K562 (cell line): ENCODE data around the gene SLC9A7. TPM values are rescaled to one million over a fixed set of nuclear protein-coding genes. Genes with fewer than 3 reads are reported as not detected.

Experiments
- ATAC-seq: fragments of 200-7000 bp; cut with Tn5 transposase; 3 replicates; pipeline ENCODE4 v1.9.1; 2020; ENCODE audit warnings: moderate library complexity
- BruUV-seq: library from RNA; stranded (reverse); fragments of 400-500 nt; replicated peaks from 2 replicates; lab custom pipeline; 2021; lab: Mats Ljungman, UMichigan
- CTCF ChIA-PET: fragments of 300-600 bp; formaldehyde crosslinking; extraction: SDS; loops from one replicate; lab custom pipeline; 2021; ENCODE audit warnings: low intra/inter-chr PET ratio; lab: Yijun Ruan, JAX
- POLR2A ChIA-PET: fragments of 300-600, 350-650 bp; sonication (Branson Sonifier 250); formaldehyde crosslinking; extraction: SDS; loops from one replicate; lab custom pipeline; 2021; ENCODE audit warnings: antibody characterized with exemption, inconsistent platforms; lab: Yijun Ruan, JAX
- DNase-seq, 4 experiments: peaks; one replicate each; pipeline versions ENCODE4 v3.0.0 to v3.0.0-alpha.2; 2011 to 2018; ENCODE audit warnings: low spot score in 3 of 4, mixed read lengths in 3 of 4; ENCODE audit errors: extremely low read depth in 1 of 4
- FAIRE-seq: peaks from 2 replicates; lab custom pipeline; 2011; peaks lifted over from hg19 to GRCh38; lab: Jason Lieb, UNC
- H2AFZ ChIP-seq: 2 replicates; pipeline ENCODE4 v1.6.0; 2011; ENCODE audit warnings: low read depth, low read length, control low read depth, inconsistent platforms
- H3K27ac ChIP-seq: fragments of 200-600 bp; 3 replicates; pipeline ENCODE4 v1.8.0; 2011; ENCODE audit warnings: low read depth, mild to moderate bottlenecking, control low read depth, inconsistent platforms, low read length, moderate library complexity, mixed read lengths; ENCODE audit errors: extremely low read depth
- H3K27me3 ChIP-seq, 2 experiments: fragments of 300-600 bp in 1 of 2; 2 replicates in 1 of 2; 3 replicates in 1 of 2; pipeline versions ENCODE4 v1.6.0 to v1.8.0; 2011; ENCODE audit warnings: inconsistent platforms in 2 of 2, low read length in 2 of 2, mild to moderate bottlenecking in 1 of 2, mixed read lengths in 1 of 2, moderate library complexity in 1 of 2; ENCODE audit not compliant: control insufficient read depth in 2 of 2, insufficient read depth in 2 of 2
- H3K36me3 ChIP-seq: fragments of 300-600 bp; 3 replicates; pipeline ENCODE4 v1.8.0; 2011; ENCODE audit warnings: mild to moderate bottlenecking, low read length, inconsistent platforms; ENCODE audit not compliant: control insufficient read depth, insufficient read depth
- H3K4me1 ChIP-seq, 2 experiments: fragments of 200-600 bp in 1 of 2; replicated peaks in 1 of 2; 2 replicates in 1 of 2; 3 replicates in 1 of 2; pipeline versions ENCODE4 v1.5.1 to v1.8.0; 2011; ENCODE audit warnings: inconsistent platforms in 2 of 2, low read length in 2 of 2, mild to moderate bottlenecking in 1 of 2, mixed read lengths in 1 of 2, moderate library complexity in 1 of 2; ENCODE audit not compliant: control insufficient read depth in 2 of 2, insufficient read depth in 2 of 2
- H3K4me2 ChIP-seq: 2 replicates; pipeline ENCODE4 v1.6.1; 2011; ENCODE audit warnings: low read length, control low read depth, inconsistent platforms, mixed read lengths; ENCODE audit not compliant: insufficient read depth
- H3K4me3 ChIP-seq: fragments of 200-600 bp; sonication (generic), shearing (Covaris generic); 2 replicates; pipeline ENCODE4 v1.5.1; 2016; ENCODE audit warnings: control low read depth, inconsistent platforms
- H3K79me2 ChIP-seq: fragments of 200-600 bp; 3 replicates; pipeline ENCODE4 v1.8.0; 2011; ENCODE audit warnings: low read length, inconsistent platforms; ENCODE audit not compliant: control insufficient read depth, insufficient read depth
- H3K9ac ChIP-seq, 2 experiments: 2 replicates each; pipeline versions ENCODE4 v1.6.0 to v1.6.1; 2011; ENCODE audit warnings: low read depth in 2 of 2, low read length in 2 of 2, control low read depth in 1 of 2, inconsistent platforms in 1 of 2, mild to moderate bottlenecking in 1 of 2, mixed read lengths in 1 of 2; ENCODE audit not compliant: insufficient read depth in 1 of 2
- H3K9me1 ChIP-seq: one replicate; pipeline ENCODE4 v1.6.0; 2011; ENCODE audit warnings: inconsistent platforms, mild to moderate bottlenecking, low read length, moderate library complexity; ENCODE audit not compliant: control insufficient read depth, insufficient read depth
- H3K9me3 ChIP-seq: replicated peaks from 2 replicates; pipeline ENCODE4 v1.5.1; 2011; ENCODE audit warnings: low read depth, low read length, inconsistent platforms; ENCODE audit not compliant: control insufficient read depth, insufficient read depth
- H4K20me1 ChIP-seq: replicated peaks from 2 replicates; pipeline ENCODE4 v1.6.1; 2011; ENCODE audit warnings: low read length, inconsistent platforms, mixed read lengths; ENCODE audit not compliant: control insufficient read depth, insufficient read depth
- ATF3 ChIP-seq, 2 experiments: fragments of 450-650 bp in 1 of 2; sonication (generic) in 1 of 2; formaldehyde crosslinking in 1 of 2; IDR thresholded peaks in 1 of 2; conservative IDR thresholded peaks in 1 of 2; 2 replicates each; pipeline versions ENCODE4 v1.6.1 to v1.8.1; 2016 to 2023; ENCODE audit warnings: mild to moderate bottlenecking in 2 of 2, moderate library complexity in 2 of 2, inconsistent platforms in 1 of 2, missing genetic modification reagents in 1 of 2
- BCL6 ChIP-seq: fragments of 250-450 bp; sonication (Bioruptor Pico); IDR thresholded peaks from 2 replicates; pipeline ENCODE4 v1.4.0; 2020
- BRF1 ChIP-seq: IDR thresholded peaks from 3 replicates; pipeline ENCODE4 v1.6.1; 2011; ENCODE audit warnings: borderline replicate concordance, mild to moderate bottlenecking; ENCODE audit not compliant: insufficient read length; ENCODE audit errors: extremely low read depth
- CHD2 ChIP-seq: IDR thresholded peaks from 2 replicates; pipeline ENCODE4 v1.6.1; 2011; ENCODE audit warnings: low read depth, low read length
- HOXB6 ChIP-seq: fragments of 250-450 bp; sonication (Bioruptor Pico); IDR thresholded peaks from 2 replicates; pipeline ENCODE4 v1.5.1; 2022; ENCODE audit warnings: mild to moderate bottlenecking, borderline replicate concordance
- IFI16 ChIP-seq: fragments of 250-450 bp; sonication (Bioruptor Pico); IDR thresholded peaks from 2 replicates; pipeline ENCODE4 v2.1.2; 2022; ENCODE audit warnings: mild to moderate bottlenecking, inconsistent platforms
- RAD51 ChIP-seq: fragments of 450-650 bp; IDR thresholded peaks from 2 replicates; pipeline ENCODE4 v1.7.1; 2016; ENCODE audit warnings: low read depth, mild to moderate bottlenecking, borderline replicate concordance
- RBM25 ChIP-seq: fragments of 200-400 bp; formaldehyde crosslinking; IDR thresholded peaks from 2 replicates; pipeline ENCODE4 v1.6.1; 2018; ENCODE audit warnings: low read length, low read depth, moderate library complexity; ENCODE audit not compliant: severe bottlenecking
- SMAD2 ChIP-seq: fragments of 150-350 bp; IDR thresholded peaks from 2 replicates; pipeline ENCODE4 v1.6.1; 2014; ENCODE audit warnings: low read depth, mild to moderate bottlenecking, low read length
- SP2 ChIP-seq: IDR thresholded peaks from 2 replicates; pipeline ENCODE4 v1.6.1; 2011; ENCODE audit warnings: mild to moderate bottlenecking, low read depth, low read length, moderate library complexity; ENCODE audit not compliant: poor library complexity, severe bottlenecking; ENCODE audit errors: extremely low read depth
- SRSF1 ChIP-seq: fragments of 200-400 bp; formaldehyde crosslinking; IDR thresholded peaks from 2 replicates; pipeline ENCODE4 v1.6.1; 2017; ENCODE audit warnings: mild to moderate bottlenecking, low read depth, low read length, moderate library complexity
- SRSF9 ChIP-seq: fragments of 200-400 bp; formaldehyde crosslinking; IDR thresholded peaks from 2 replicates; pipeline ENCODE4 v1.6.1; 2017; ENCODE audit warnings: low read depth, low read length, borderline replicate concordance
- TAL1 ChIP-seq: fragments of 450-650 bp; IDR thresholded peaks from 2 replicates; pipeline ENCODE4 v1.6.1; 2016; ENCODE audit warnings: mild to moderate bottlenecking
- ZNF766 ChIP-seq: fragments of 200-800 bp; sonication (Bioruptor generic); conservative IDR thresholded peaks from 2 replicates; pipeline ENCODE4 v1.6.1; 2016; ENCODE audit warnings: missing genetic modification characterization, missing compliant biosample characterization
- WGBS: fragments of 100-300 bp; shearing (Covaris generic); methylation state at CpG from one replicate; pipeline ENCODE4 v1.1.6; 2016; ENCODE audit warnings: low coverage, mixed read lengths; ENCODE audit not compliant: insufficient coverage; ENCODE audit errors: missing lambda C conversion rate; 5-methylcytosine and 5-hydroxymethylcytosine counted together
- in situ Hi-C: fragments of 300-500 bp; cut with MboI; formaldehyde crosslinking; loops from 4 replicates; pipeline ENCODE4 v1.15.0; 2018; ENCODE audit warnings: inconsistent platforms, mixed read lengths
- intact Hi-C: fragments of 100-400 bp; cut with micrococcal nuclease; formaldehyde crosslinking; loops from 2 replicates; pipeline ENCODE4 v1.14.2; 2022
- polyA plus RNA-seq, 8 experiments: library from polyadenylated mRNA; depleted of rRNA in 4 of 8; stranded (reverse) in 5 of 8; unstranded in 3 of 8; fragments of >200 nt; fragmentation: Nextera tagmentation in 2 of 8; fragmentation: Illumina TruSeq in 1 of 8; extraction: Ambion mirVana in 2 of 8; extraction: Trizol in 1 of 8; gene quantifications; 2 replicates each; pipeline versions ENCODE4 v1.2.1 to v1.2.3, GENCODE V29; 2011 to 2014; ENCODE audit warnings: inconsistent platforms in 1 of 8, missing spikeins in 1 of 8
- total RNA-seq, 7 experiments: library from RNA; depleted of rRNA in 6 of 7; stranded (reverse); fragments of >200 nt in 6 of 7; fragmentation: Illumina TruSeq in 2 of 7; extraction: Trizol in 2 of 7; gene quantifications; 2 replicates each; pipeline versions ENCODE4 v1.2.1 to v1.2.3, GENCODE V29; 2011 to 2021; ENCODE audit warnings: low replicate concordance in 1 of 7

SLC9A7 gene
- total and polyA plus RNA-seq, 9 of the 15 experiments (the other 6 are each of a cell fraction or from before 2014, with no cell fraction given) = 0.04 to 0.13 (median 0.09) TPM; not detected in 5

DNA sequence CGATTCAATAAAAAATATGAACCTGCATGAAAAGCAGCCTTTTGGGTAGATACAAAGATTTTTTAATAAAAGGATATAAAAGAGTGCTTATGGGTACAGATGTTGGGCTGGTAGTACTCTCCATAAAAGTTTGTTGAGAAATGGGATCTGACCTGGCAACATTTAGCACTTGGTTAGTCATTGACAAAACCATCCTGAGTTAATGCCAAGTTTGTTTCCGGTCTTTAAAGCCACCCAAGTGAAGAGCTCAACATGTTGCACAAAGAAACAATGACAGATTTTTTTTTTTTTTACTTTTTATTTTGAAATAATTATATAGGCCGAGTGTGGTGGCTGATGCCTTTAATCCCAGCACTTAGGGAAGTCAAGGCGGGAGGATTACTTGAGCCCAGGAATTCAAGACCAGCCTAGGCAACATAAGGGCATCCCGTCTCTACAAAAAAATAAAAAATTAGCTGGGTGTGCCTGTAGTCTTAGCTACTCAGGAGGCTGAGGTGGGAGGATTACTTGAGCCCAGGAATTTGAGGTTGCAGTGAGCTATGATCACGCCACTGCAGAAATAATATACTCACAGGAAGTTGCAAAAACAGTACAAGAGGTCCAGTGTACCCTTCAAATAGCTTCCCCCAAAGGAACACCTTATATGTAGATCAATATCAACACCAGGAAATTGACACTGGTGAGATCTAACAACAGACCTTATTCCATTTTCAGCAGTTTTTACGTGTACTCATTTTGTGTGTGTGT, 168.8 kb downstream of the SLC9A7 start:
- Histone ChIP-seq H3K4me1 (no peaks in the 10 kb centered on the region; a peak in 1 of 5 replicates), H3K27me3 (no peaks in the 10 kb centered on the region), H2AFZ (no peak overlapping the region), H3K79me2 (no peaks in the 10 kb centered on the region), H3K4me2 (no peak overlapping the region), H3K27ac (no peak overlapping the region), H3K9ac (no peak overlapping the region), H4K20me1 (no peaks in the 10 kb centered on the region), H3K9me3 (no peaks in the 10 kb centered on the region), H3K9me1 (no peaks in the 10 kb centered on the region), H3K36me3 (no peaks in the 10 kb centered on the region), H3K4me3 (no peak overlapping the region)
- WGBS = 12% methylated on average over 7 of the region's 7 CpGs
- POLR2A ChIA-PET = interaction anchor here (0.6 kb wide), 1 partner anchor 830 kb away, joined by 4 read pairs; no protein-coding TSS in a partner anchor
- intact Hi-C loops = no loop called here
- TF ChIP-seq SP2 (no peak), BRF1 (no peak), SRSF1 (no peak)
- no TSS peak for BruUV-seq
- DNase-seq (no peak), FAIRE-seq (no peak), ATAC-seq (no peak)
- in situ Hi-C loops = no loop called here
- CTCF ChIA-PET = no interaction called here

DNA sequence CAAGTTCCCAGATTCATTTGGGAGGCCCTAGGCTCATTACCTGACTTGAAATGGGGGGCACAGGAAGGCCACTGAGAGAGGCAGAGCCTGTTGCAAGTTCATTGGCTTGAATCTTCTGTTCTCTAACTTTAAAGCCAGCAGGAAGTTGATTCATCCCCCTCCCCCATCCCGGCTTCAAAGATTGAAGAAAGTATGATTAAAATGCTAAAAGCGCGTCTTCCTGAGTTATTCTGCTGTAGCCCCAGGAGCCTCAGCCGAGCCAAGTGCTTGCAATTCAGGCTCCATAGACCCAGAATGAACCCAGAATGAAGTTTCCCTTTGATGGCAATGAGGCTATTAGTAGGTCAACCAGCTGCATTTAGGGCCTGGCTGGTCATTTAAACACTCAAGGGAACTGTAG, 170.7 kb downstream of the SLC9A7 start:
- Histone ChIP-seq H3K27me3 (no peaks in the 10 kb centered on the region), H3K27ac (no peak overlapping the region), H3K9me3 (no peaks in the 10 kb centered on the region), H3K36me3 (no peaks in the 10 kb centered on the region), H3K4me3 (no peak overlapping the region), H2AFZ (no peak overlapping the region), H3K9ac (no peak overlapping the region), H3K79me2 (no peaks in the 10 kb centered on the region), H4K20me1 (no peaks in the 10 kb centered on the region), H3K4me2 (no peak overlapping the region), H3K4me1 (no peaks in the 10 kb centered on the region; a peak in 1 of 5 replicates), H3K9me1 (no peaks in the 10 kb centered on the region)
- in situ Hi-C loops = no loop called here
- DNase-seq (no peak), FAIRE-seq (no peak), ATAC-seq (no peak)
- POLR2A ChIA-PET = interaction anchor here (1.7 kb wide), 1 partner anchor 11 kb away, joined by 5 read pairs; no protein-coding TSS in a partner anchor
- CTCF ChIA-PET = no interaction called here
- 29% methylated on average over 3 of the region's 4 CpGs for WGBS
- intact Hi-C loops = no loop called here
- no TSS peak for BruUV-seq
- TF ChIP-seq ZNF766 (CRISPR knock-in tag) (no peak), ATF3 (IDR thresholded peaks at IDR 0.05) (no peak), ATF3 (CRISPR knock-in tag; conservative IDR thresholded peaks at IDR 0.05) (no peak), SMAD2 (no peak), TAL1 (no peak), HOXB6 (no peak), IFI16 (CRISPR knock-in tag) (no peak), RBM25 (no peak), RAD51 (no peak), SRSF9 (no peak), CHD2 (no peak), BCL6 (no peak)
